Calu3 (cell line): Measurements from ENCODE around the gene AK9. TPM values are rescaled to one million over a fixed set of nuclear protein-coding genes. Genes with fewer than 3 reads are reported as not detected.

Experiments
- BruUV-seq: library from RNA; stranded (reverse); fragments of 400-500 nt; replicated peaks from 2 replicates; lab custom pipeline; 2021; lab: Mats Ljungman, UMichigan
- CTCF ChIA-PET: fragments of 300-600 bp; sonication (Branson Sonifier 250); formaldehyde crosslinking; loops from one replicate; lab custom pipeline; 2022; ENCODE audit warnings: antibody characterized with exemption; lab: Charles Lee
- DNase-seq: peaks from one replicate; pipeline ENCODE4 v3.0.0; 2022
- H3K27ac Mint-ChIP-seq: one replicate; pipeline ENCODE4 v1.8.0; 2022; ENCODE audit warnings: mixed read lengths; ENCODE audit not compliant: unreplicated experiment
- H3K27me3 Mint-ChIP-seq: one replicate; pipeline ENCODE4 v1.8.0; 2022; ENCODE audit warnings: mixed read lengths; ENCODE audit not compliant: unreplicated experiment
- H3K36me3 Mint-ChIP-seq: one replicate; pipeline ENCODE4 v1.8.0; 2022; ENCODE audit warnings: mild to moderate bottlenecking, moderate library complexity, mixed read lengths; ENCODE audit not compliant: insufficient read depth, unreplicated experiment
- H3K4me1 Mint-ChIP-seq: one replicate; pipeline ENCODE4 v1.8.0; 2022; ENCODE audit warnings: mild to moderate bottlenecking, low read depth, mixed read lengths; ENCODE audit not compliant: unreplicated experiment
- H3K4me3 Mint-ChIP-seq: one replicate; pipeline ENCODE4 v1.8.0; 2022; ENCODE audit warnings: mild to moderate bottlenecking, low read depth, moderate library complexity, mixed read lengths; ENCODE audit not compliant: unreplicated experiment
- H3K9me3 Mint-ChIP-seq: one replicate; pipeline ENCODE4 v1.8.0; 2022; ENCODE audit warnings: low read depth, mixed read lengths; ENCODE audit not compliant: unreplicated experiment
- CTCF ChIP-seq: fragments of 200-600 bp; IDR thresholded peaks from one replicate; pipeline ENCODE4 v1.8.0; 2022; ENCODE audit warnings: antibody characterized with exemption; ENCODE audit not compliant: unreplicated experiment
- intact Hi-C: fragments of 100-400 bp; cut with micrococcal nuclease; formaldehyde crosslinking; loops from one replicate; pipeline ENCODE4 v1.10.0; 2022; ENCODE audit not compliant: unreplicated experiment
- total RNA-seq: library from RNA; stranded (reverse); gene quantifications from 2 replicates; pipeline ENCODE4 v1.2.3, GENCODE V29; 2022

The AK9 gene
- total RNA-seq, 1 experiment from 2014 or later = 7.6 TPM

GRCh38 chr6:109449795-109450673, 241.0 kb downstream of the AK9 start:
- no TSS peak for BruUV-seq
- DNase-seq = no peak
- peaks cover 29% of the 10 kb centered on the region for H3K36me3 Mint-ChIP-seq
- no peak overlapping the region for H3K27ac Mint-ChIP-seq
- H3K9me3 Mint-ChIP-seq = no peaks in the 10 kb centered on the region
- CTCF ChIA-PET = no interaction called here
- no peak for TF ChIP-seq CTCF
- no peak overlapping the region for H3K4me3 Mint-ChIP-seq
- intact Hi-C loops = no loop called here
- H3K4me1 Mint-ChIP-seq = no peaks in the 10 kb centered on the region
- H3K27me3 Mint-ChIP-seq = no peaks in the 10 kb centered on the region

GRCh38 chr6:109449064-109449794, 241.8 kb downstream of the AK9 start:
- H3K36me3 Mint-ChIP-seq = peaks cover 24% of the 10 kb centered on the region
- intact Hi-C loops = no loop called here
- no peak overlapping the region for H3K4me3 Mint-ChIP-seq
- CTCF ChIA-PET = no interaction called here
- no TSS peak for BruUV-seq
- no peak for TF ChIP-seq CTCF
- H3K27me3 Mint-ChIP-seq = no peaks in the 10 kb centered on the region
- no peaks in the 10 kb centered on the region for H3K4me1 Mint-ChIP-seq
- no peaks in the 10 kb centered on the region for H3K9me3 Mint-ChIP-seq
- H3K27ac Mint-ChIP-seq = no peak overlapping the region
- DNase-seq = no peak

- Mint-ChIP-seq H3K27me3 (no peaks in the 10 kb centered on the region), H3K36me3 (peaks cover 21% of the 10 kb centered on the region), H3K4me1 (no peaks in the 10 kb centered on the region), H3K4me3 (no peak overlapping the region), H3K9me3 (no peaks in the 10 kb centered on the region), H3K27ac (peak overlapping the region; percentile 69)
- BruUV-seq = no TSS peak
- intact Hi-C loops = no loop called here
- DNase-seq = no peak
- CTCF ChIA-PET = no interaction called here
- TF ChIP-seq CTCF = no peak
Observed at GRCh38 chr6:109448615-109449014, 242.4 kb downstream of the AK9 start.

- TF ChIP-seq CTCF = no peak
- Mint-ChIP-seq H3K4me1 (no peaks in the 10 kb centered on the region), H3K9me3 (no peaks in the 10 kb centered on the region), H3K4me3 (no peak overlapping the region), H3K27me3 (no peaks in the 10 kb centered on the region), H3K27ac (peak overlapping the region; percentile 69), H3K36me3 (peaks cover 21% of the 10 kb centered on the region)
- DNase-seq = no peak
- CTCF ChIA-PET = no interaction called here
- no TSS peak for BruUV-seq
- intact Hi-C loops = no loop called here
Observed at GRCh38 chr6:109447878-109448555, 243.0 kb downstream of the AK9 start.
